HepG2 (cell line): ENCODE data around the gene NUP93. TPM values are rescaled to one million over a fixed set of nuclear protein-coding genes. Genes with fewer than 3 reads are reported as not detected.

Experiments used
- ARNT ChIP-seq: fragments of 450-650 bp; IDR thresholded peaks from 2 replicates; pipeline ENCODE4 v1.6.1; 2017
- ATF6 ChIP-seq: sonication (generic); formaldehyde crosslinking; conservative IDR thresholded peaks from 2 replicates; pipeline ENCODE4 v1.4.0; 2020; ENCODE audit warnings: missing genetic modification reagents
- ATM ChIP-seq: fragments of 450-650 bp; IDR thresholded peaks from 2 replicates; pipeline ENCODE4 v1.7.1; 2017; ENCODE audit warnings: mild to moderate bottlenecking, borderline replicate concordance
- EZH2 ChIP-seq: conservative IDR thresholded peaks from 2 replicates; pipeline ENCODE4 v1.6.1; 2012; ENCODE audit warnings: mild to moderate bottlenecking, low read depth, low read length, moderate library complexity
- KDM3A ChIP-seq: IDR thresholded peaks from 2 replicates; pipeline ENCODE4 v1.6.1; 2018; ENCODE audit warnings: low read depth, missing compliant biosample characterization
- MYC ChIP-seq: sonication (generic); formaldehyde crosslinking; IDR thresholded peaks from 2 replicates; pipeline ENCODE4 v1.9.0; 2021; ENCODE audit warnings: missing genetic modification reagents, borderline replicate concordance
- SNRNP70 ChIP-seq: fragments of 200-400 bp; formaldehyde crosslinking; IDR thresholded peaks from 2 replicates; pipeline ENCODE4 v1.6.1; 2017; ENCODE audit warnings: mild to moderate bottlenecking, low read depth, low read length, moderate library complexity
- TBP ChIP-seq: sonication (generic); formaldehyde crosslinking; IDR thresholded peaks from 2 replicates; pipeline ENCODE4 v1.5.0; 2020; ENCODE audit warnings: missing genetic modification reagents
- TOPORS ChIP-seq: sonication (generic); formaldehyde crosslinking; IDR thresholded peaks from 2 replicates; pipeline ENCODE4 v1.8.0; 2023; ENCODE audit warnings: mild to moderate bottlenecking, missing genetic modification reagents
- ZFP36 ChIP-seq: fragments of 150-350 bp; IDR thresholded peaks from 2 replicates; pipeline ENCODE4 v1.6.1; 2018; ENCODE audit warnings: borderline replicate concordance, low read length, low read depth; ENCODE audit not compliant: partially characterized antibody
- ZNF142 ChIP-seq: sonication (generic); formaldehyde crosslinking; IDR thresholded peaks from 2 replicates; pipeline ENCODE4 v1.4.0; 2020; ENCODE audit warnings: missing genetic modification reagents
- ZNF564 ChIP-seq: sonication (generic); formaldehyde crosslinking; IDR thresholded peaks from 2 replicates; pipeline ENCODE4 v1.8.1; 2023; ENCODE audit warnings: mild to moderate bottlenecking, missing genetic modification reagents
- ZNF609 ChIP-seq: sonication (generic); formaldehyde crosslinking; IDR thresholded peaks from 2 replicates; pipeline ENCODE4 v1.4.0; 2020; ENCODE audit warnings: mild to moderate bottlenecking, missing genetic modification reagents, borderline replicate concordance
- ZNF713 ChIP-seq: sonication (generic); formaldehyde crosslinking; IDR thresholded peaks from 2 replicates; pipeline ENCODE4 v1.4.0; 2020; ENCODE audit warnings: mild to moderate bottlenecking, missing genetic modification reagents
- polyA plus RNA-seq, 8 experiments: library from polyadenylated mRNA; depleted of rRNA in 3 of 8; stranded (reverse) in 7 of 8; unstranded in 1 of 8; fragments of >200 nt; fragmentation: Illumina TruSeq in 4 of 8; extraction: Trizol in 4 of 8; gene quantifications; 2 replicates each; pipeline versions ENCODE4 v1.2.1 to v1.2.3, GENCODE V29; 2011 to 2016; ENCODE audit warnings: low read depth in 4 of 8, missing spikeins in 1 of 8, mixed read lengths in 1 of 8; ENCODE audit not compliant: insufficient read depth in 1 of 8
- total RNA-seq, 5 experiments: library from RNA; depleted of rRNA; stranded (reverse); fragments of >200 nt; fragmentation: Illumina TruSeq; extraction: Trizol; gene quantifications; 2 replicates each; pipeline ENCODE4 v1.2.3, GENCODE V29; 2016; ENCODE audit warnings: low read depth in 1 of 5
- TF ChIP-seq, protein P1 (sequence below): sonication (generic); formaldehyde crosslinking; conservative IDR thresholded peaks from 2 replicates; pipeline ENCODE4 v1.5.0; 2020; ENCODE audit warnings: missing genetic modification reagents

The NUP93 gene
- total and polyA plus RNA-seq, 2 of the 13 experiments (the other 11 are each of a cell fraction or from before 2014, with no cell fraction given) = 58.5 to 140 TPM

DNA sequence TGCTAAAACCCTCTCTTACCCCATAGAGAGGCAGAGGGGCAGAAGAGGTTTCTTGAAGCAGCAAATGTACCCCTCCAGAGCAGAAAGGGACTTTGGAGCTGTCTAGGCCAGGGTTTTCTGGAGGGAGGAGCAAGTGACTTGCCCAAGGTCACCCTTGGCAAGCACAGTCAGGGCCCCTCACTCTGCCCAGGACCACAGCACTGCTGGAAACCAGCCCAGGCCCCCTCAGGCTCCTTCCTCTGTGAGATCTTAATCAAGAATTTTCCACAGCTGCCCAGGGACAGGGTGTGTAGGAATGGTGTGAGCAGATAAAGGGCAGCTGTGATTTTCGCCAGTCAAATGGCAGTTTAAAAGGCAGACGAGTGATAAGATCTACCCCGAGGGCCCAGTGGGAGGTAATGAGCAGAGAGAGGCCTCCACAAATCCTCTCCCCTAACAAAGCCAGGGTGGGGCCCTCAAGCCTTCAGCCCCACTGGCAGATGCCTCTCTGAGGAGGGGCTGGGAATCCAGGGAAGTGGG is 131.2 kb downstream of the NUP93 start (continued):
- TF ChIP-seq, protein P1, sequence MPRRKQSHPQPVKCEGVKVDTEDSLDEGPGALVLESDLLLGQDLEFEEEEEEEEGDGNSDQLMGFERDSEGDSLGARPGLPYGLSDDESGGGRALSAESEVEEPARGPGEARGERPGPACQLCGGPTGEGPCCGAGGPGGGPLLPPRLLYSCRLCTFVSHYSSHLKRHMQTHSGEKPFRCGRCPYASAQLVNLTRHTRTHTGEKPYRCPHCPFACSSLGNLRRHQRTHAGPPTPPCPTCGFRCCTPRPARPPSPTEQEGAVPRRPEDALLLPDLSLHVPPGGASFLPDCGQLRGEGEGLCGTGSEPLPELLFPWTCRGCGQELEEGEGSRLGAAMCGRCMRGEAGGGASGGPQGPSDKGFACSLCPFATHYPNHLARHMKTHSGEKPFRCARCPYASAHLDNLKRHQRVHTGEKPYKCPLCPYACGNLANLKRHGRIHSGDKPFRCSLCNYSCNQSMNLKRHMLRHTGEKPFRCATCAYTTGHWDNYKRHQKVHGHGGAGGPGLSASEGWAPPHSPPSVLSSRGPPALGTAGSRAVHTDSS = no peak
- TF ChIP-seq SNRNP70 (no peak), TOPORS (CRISPR knock-in tag) (no peak), TBP (CRISPR knock-in tag) (no peak), ZFP36 (no peak), ZNF609 (CRISPR knock-in tag) (no peak), ZNF564 (no peak), ATF6 (CRISPR knock-in tag) (no peak), MYC (no peak), EZH2 (no peak), ZNF142 (no peak), ZNF713 (CRISPR knock-in tag) (no peak), KDM3A (CRISPR knock-in tag) (no peak), ARNT (no peak), ATM (no peak)
